HepG2 (cell line): Measurements from ENCODE around the gene PDGFA. TPM values are rescaled to one million over a fixed set of nuclear protein-coding genes. Genes with fewer than 3 reads are reported as not detected.

Experiments
- HNRNPK ChIP-seq: fragments of 200-400 bp; formaldehyde crosslinking; IDR thresholded peaks from 2 replicates; pipeline ENCODE4 v1.6.1; 2018; ENCODE audit warnings: low read length, low read depth, moderate library complexity, mild to moderate bottlenecking; ENCODE audit not compliant: poor library complexity, severe bottlenecking
- HNRNPLL ChIP-seq: fragments of 200-400 bp; formaldehyde crosslinking; IDR thresholded peaks from 2 replicates; pipeline ENCODE4 v1.6.1; 2017; ENCODE audit warnings: mild to moderate bottlenecking, low read depth, low read length; ENCODE audit not compliant: poor library complexity, severe bottlenecking
- MTF2 ChIP-seq: sonication (generic); formaldehyde crosslinking; IDR thresholded peaks from 2 replicates; pipeline ENCODE4 v1.5.0; 2020; ENCODE audit warnings: missing genetic modification reagents, borderline replicate concordance
- RBFOX2 ChIP-seq: fragments of 200-400 bp; formaldehyde crosslinking; IDR thresholded peaks from 2 replicates; pipeline ENCODE4 v1.6.1; 2017; ENCODE audit warnings: low read depth, mild to moderate bottlenecking, low read length
- ZNF138 ChIP-seq: sonication (generic); formaldehyde crosslinking; IDR thresholded peaks from 2 replicates; pipeline ENCODE4 v1.5.0; 2020; ENCODE audit warnings: mild to moderate bottlenecking, low read depth, missing genetic modification reagents
- ZNF512 ChIP-seq: sonication (generic); formaldehyde crosslinking; IDR thresholded peaks from 2 replicates; pipeline ENCODE4 v1.4.0; 2020; ENCODE audit warnings: mild to moderate bottlenecking, missing genetic modification reagents
- ZNF800 ChIP-seq: sonication (generic); formaldehyde crosslinking; IDR thresholded peaks from 2 replicates; pipeline ENCODE4 v1.4.0; 2020; ENCODE audit warnings: missing genetic modification reagents
- polyA plus RNA-seq, 8 experiments: library from polyadenylated mRNA; depleted of rRNA in 3 of 8; stranded (reverse) in 7 of 8; unstranded in 1 of 8; fragments of >200 nt; fragmentation: Illumina TruSeq in 4 of 8; extraction: Trizol in 4 of 8; gene quantifications; 2 replicates each; pipeline versions ENCODE4 v1.2.1 to v1.2.3, GENCODE V29; 2011 to 2016; ENCODE audit warnings: low read depth in 4 of 8, missing spikeins in 1 of 8, mixed read lengths in 1 of 8; ENCODE audit not compliant: insufficient read depth in 1 of 8
- total RNA-seq, 5 experiments: library from RNA; depleted of rRNA; stranded (reverse); fragments of >200 nt; fragmentation: Illumina TruSeq; extraction: Trizol; gene quantifications; 2 replicates each; pipeline ENCODE4 v1.2.3, GENCODE V29; 2016; ENCODE audit warnings: low read depth in 1 of 5
- TF ChIP-seq, protein P1 (sequence below): sonication (generic); formaldehyde crosslinking; IDR thresholded peaks from 2 replicates; pipeline ENCODE4 v1.4.0; 2020; ENCODE audit warnings: missing genetic modification reagents, borderline replicate concordance
- TF ChIP-seq, protein P2 (sequence below): sonication (generic); formaldehyde crosslinking; IDR thresholded peaks from 2 replicates; pipeline ENCODE4 v1.4.0; 2020; ENCODE audit warnings: missing genetic modification reagents
- TF ChIP-seq, protein P3 (sequence below): sonication (generic); formaldehyde crosslinking; IDR thresholded peaks from 2 replicates; pipeline ENCODE4 v1.5.1; 2020; ENCODE audit warnings: mild to moderate bottlenecking, missing genetic modification reagents, moderate library complexity

The PDGFA gene
- total and polyA plus RNA-seq, 2 of the 13 experiments (the other 11 are each of a cell fraction or from before 2014, with no cell fraction given) = 1.5 to 3.4 TPM

DNA sequence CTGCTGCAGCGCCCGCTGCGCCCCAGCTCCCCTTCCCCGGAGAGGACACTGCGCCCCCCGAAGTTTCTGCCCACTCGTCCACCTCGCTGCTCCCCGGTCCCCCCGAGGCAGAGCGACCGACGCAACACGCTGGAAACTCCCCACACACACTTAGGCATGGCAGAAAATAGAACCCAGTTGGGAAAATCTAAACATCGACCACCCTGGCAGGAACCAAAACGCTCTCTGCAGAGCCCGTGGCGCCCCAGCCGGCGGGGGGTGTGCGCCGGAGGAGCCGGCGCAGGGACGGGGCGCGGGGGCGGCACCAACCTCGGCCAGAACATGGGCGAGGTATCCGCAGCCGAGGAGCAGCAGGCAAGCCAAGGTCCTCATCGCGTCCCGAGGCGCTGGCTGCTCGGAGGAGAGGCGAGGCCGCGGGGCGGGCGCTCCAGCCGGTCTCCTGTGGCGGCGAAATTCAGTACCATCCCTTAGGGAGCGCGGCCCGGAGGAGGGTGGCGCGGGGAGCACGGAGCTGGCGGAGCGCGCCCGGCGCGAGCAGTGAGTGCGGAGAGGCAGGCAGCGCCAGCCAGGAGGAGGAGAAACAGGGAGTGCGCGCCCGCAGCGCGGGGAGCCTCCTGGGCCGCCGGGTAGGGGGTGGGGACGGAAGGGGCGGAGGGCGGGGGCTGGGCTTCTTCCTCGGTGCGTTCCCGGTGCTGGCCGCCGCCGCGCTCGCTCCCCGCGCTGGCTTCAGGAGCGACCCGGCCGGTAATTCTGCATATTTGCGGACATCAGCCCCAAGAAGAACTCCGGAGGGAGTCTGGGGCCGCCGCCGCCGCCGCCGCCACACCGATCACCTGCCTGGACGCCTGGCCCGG lies 789 bp downstream of the PDGFA start (continued):
- TF ChIP-seq HNRNPK (peak; percentile 3), ZNF138 (CRISPR knock-in tag) (no peak), ZNF800 (CRISPR knock-in tag) (peak; percentile 98), MTF2 (CRISPR knock-in tag) (peak; percentile 36; the same call in 1 of the 2 replicates), ZNF512 (CRISPR knock-in tag) (no peak), HNRNPLL (peak; percentile 65), RBFOX2 (peak; percentile 46; the same call in 1 of the 2 replicates)
- TF ChIP-seq, protein P1, sequence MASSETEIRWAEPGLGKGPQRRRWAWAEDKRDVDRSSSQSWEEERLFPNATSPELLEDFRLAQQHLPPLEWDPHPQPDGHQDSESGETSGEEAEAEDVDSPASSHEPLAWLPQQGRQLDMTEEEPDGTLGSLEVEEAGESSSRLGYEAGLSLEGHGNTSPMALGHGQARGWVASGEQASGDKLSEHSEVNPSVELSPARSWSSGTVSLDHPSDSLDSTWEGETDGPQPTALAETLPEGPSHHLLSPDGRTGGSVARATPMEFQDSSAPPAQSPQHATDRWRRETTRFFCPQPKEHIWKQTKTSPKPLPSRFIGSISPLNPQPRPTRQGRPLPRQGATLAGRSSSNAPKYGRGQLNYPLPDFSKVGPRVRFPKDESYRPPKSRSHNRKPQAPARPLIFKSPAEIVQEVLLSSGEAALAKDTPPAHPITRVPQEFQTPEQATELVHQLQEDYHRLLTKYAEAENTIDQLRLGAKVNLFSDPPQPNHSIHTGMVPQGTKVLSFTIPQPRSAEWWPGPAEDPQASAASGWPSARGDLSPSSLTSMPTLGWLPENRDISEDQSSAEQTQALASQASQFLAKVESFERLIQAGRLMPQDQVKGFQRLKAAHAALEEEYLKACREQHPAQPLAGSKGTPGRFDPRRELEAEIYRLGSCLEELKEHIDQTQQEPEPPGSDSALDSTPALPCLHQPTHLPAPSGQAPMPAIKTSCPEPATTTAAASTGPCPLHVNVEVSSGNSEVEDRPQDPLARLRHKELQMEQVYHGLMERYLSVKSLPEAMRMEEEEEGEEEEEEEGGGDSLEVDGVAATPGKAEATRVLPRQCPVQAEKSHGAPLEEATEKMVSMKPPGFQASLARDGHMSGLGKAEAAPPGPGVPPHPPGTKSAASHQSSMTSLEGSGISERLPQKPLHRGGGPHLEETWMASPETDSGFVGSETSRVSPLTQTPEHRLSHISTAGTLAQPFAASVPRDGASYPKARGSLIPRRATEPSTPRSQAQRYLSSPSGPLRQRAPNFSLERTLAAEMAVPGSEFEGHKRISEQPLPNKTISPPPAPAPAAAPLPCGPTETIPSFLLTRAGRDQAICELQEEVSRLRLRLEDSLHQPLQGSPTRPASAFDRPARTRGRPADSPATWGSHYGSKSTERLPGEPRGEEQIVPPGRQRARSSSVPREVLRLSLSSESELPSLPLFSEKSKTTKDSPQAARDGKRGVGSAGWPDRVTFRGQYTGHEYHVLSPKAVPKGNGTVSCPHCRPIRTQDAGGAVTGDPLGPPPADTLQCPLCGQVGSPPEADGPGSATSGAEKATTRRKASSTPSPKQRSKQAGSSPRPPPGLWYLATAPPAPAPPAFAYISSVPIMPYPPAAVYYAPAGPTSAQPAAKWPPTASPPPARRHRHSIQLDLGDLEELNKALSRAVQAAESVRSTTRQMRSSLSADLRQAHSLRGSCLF (CRISPR knock-in tag) = no peak
- TF ChIP-seq, protein P2, sequence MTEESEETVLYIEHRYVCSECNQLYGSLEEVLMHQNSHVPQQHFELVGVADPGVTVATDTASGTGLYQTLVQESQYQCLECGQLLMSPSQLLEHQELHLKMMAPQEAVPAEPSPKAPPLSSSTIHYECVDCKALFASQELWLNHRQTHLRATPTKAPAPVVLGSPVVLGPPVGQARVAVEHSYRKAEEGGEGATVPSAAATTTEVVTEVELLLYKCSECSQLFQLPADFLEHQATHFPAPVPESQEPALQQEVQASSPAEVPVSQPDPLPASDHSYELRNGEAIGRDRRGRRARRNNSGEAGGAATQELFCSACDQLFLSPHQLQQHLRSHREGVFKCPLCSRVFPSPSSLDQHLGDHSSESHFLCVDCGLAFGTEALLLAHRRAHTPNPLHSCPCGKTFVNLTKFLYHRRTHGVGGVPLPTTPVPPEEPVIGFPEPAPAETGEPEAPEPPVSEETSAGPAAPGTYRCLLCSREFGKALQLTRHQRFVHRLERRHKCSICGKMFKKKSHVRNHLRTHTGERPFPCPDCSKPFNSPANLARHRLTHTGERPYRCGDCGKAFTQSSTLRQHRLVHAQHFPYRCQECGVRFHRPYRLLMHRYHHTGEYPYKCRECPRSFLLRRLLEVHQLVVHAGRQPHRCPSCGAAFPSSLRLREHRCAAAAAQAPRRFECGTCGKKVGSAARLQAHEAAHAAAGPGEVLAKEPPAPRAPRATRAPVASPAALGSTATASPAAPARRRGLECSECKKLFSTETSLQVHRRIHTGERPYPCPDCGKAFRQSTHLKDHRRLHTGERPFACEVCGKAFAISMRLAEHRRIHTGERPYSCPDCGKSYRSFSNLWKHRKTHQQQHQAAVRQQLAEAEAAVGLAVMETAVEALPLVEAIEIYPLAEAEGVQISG (CRISPR knock-in tag) = no peak
- TF ChIP-seq, protein P3, sequence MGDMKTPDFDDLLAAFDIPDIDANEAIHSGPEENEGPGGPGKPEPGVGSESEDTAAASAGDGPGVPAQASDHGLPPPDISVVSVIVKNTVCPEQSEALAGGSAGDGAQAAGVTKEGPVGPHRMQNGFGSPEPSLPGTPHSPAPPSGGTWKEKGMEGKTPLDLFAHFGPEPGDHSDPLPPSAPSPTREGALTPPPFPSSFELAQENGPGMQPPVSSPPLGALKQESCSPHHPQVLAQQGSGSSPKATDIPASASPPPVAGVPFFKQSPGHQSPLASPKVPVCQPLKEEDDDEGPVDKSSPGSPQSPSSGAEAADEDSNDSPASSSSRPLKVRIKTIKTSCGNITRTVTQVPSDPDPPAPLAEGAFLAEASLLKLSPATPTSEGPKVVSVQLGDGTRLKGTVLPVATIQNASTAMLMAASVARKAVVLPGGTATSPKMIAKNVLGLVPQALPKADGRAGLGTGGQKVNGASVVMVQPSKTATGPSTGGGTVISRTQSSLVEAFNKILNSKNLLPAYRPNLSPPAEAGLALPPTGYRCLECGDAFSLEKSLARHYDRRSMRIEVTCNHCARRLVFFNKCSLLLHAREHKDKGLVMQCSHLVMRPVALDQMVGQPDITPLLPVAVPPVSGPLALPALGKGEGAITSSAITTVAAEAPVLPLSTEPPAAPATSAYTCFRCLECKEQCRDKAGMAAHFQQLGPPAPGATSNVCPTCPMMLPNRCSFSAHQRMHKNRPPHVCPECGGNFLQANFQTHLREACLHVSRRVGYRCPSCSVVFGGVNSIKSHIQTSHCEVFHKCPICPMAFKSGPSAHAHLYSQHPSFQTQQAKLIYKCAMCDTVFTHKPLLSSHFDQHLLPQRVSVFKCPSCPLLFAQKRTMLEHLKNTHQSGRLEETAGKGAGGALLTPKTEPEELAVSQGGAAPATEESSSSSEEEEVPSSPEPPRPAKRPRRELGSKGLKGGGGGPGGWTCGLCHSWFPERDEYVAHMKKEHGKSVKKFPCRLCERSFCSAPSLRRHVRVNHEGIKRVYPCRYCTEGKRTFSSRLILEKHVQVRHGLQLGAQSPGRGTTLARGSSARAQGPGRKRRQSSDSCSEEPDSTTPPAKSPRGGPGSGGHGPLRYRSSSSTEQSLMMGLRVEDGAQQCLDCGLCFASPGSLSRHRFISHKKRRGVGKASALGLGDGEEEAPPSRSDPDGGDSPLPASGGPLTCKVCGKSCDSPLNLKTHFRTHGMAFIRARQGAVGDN (CRISPR knock-in tag) = 0 out of 2 replicates have a peak, but pooled peaks have one; percentile 26
